ENCODE measurements around the gene HOXA3. TPM values are rescaled to one million over a fixed set of nuclear protein-coding genes. Genes with fewer than 3 reads are reported as not detected.
A peak's percentile ranks its signal among the peaks of the same experiment; 100 is the strongest.

Gene HOXA3
- total and polyA plus RNA-seq, 9 of the 15 experiments (the other 6 are each of a cell fraction or from before 2014, with no cell fraction given) = 0.04 to 0.13 TPM; not detected in 7

DNA sequence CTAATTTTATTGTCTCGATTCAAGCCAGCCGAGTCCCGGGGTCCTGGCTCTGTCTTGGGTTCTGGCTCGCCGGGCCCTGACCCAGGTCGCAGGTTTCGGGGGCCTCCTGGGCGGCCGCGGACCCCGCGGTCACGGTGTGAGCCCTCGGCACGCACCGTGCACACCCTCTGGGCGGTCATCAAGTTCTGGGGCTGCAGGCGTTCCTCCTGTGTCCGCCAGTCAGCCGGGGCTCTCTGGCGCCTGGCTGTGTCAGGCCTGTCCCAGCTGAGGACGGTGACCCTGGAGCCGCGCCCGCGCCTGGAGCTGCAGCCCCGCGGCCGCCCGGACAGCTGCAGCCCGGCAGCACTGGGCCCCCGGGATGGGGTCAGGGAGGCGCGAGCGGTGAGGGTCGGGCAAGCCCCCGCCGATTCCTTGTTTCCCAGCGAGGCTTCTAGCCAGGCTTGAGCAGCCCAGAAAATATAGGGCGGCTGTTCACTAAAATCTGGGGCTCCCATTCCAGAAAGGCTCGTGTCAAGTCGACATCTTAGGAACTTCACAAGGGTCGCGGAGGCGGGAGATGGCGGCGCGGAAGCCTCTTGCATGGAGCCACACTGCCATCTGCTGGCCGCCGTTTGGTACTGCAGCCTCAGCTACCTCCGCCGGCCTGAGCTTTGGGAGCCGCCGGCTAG, 8.3 kb upstream of the HOXA3 start (continued):
- TF ChIP-seq NR2C2 (CRISPR knock-in tag; IDR thresholded peaks at IDR 0.05) = no peak
- TF ChIP-seq NR2C2 (tag; IDR thresholded peaks at IDR 0.05) = no peak
- peak; percentile 85 for TF ChIP-seq SMC3 (conservative IDR thresholded peaks at IDR 0.05; ENCODE audit: insufficient read depth, low read depth, low read length)
- TF ChIP-seq LCOR (CRISPR knock-in tag; IDR thresholded peaks at IDR 0.05) = 0 out of 2 replicates have a peak, but pooled peaks have one; percentile 16
- peak; percentile 2; the same call in 1 of the 2 replicates for TF ChIP-seq CXXC5 (CRISPR knock-in tag; IDR thresholded peaks at IDR 0.05)
- TF ChIP-seq, protein P1, sequence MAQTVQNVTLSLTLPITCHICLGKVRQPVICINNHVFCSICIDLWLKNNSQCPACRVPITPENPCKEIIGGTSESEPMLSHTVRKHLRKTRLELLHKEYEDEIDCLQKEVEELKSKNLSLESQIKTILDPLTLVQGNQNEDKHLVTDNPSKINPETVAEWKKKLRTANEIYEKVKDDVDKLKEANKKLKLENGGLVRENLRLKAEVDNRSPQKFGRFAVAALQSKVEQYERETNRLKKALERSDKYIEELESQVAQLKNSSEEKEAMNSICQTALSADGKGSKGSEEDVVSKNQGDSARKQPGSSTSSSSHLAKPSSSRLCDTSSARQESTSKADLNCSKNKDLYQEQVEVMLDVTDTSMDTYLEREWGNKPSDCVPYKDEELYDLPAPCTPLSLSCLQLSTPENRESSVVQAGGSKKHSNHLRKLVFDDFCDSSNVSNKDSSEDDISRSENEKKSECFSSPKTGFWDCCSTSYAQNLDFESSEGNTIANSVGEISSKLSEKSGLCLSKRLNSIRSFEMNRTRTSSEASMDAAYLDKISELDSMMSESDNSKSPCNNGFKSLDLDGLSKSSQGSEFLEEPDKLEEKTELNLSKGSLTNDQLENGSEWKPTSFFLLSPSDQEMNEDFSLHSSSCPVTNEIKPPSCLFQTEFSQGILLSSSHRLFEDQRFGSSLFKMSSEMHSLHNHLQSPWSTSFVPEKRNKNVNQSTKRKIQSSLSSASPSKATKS (CRISPR knock-in tag; IDR thresholded peaks at IDR 0.05) = no peak
- TF ChIP-seq ZNF239 (CRISPR knock-in tag; IDR thresholded peaks at IDR 0.05) = no peak
- TF ChIP-seq CBX1 (IDR thresholded peaks at IDR 0.05; ENCODE audit: low read depth) = 0 out of 2 replicates have a peak, but pooled peaks have one; percentile 20
- TF ChIP-seq SMAD4 (CRISPR knock-in tag; conservative IDR thresholded peaks at IDR 0.05) = 0 out of 2 replicates have a peak, but pooled peaks have one; percentile 6
- peak; percentile 46; the same call in 1 of the 2 replicates for TF ChIP-seq CC2D1A (IDR thresholded peaks at IDR 0.05)
- no peak for TF ChIP-seq POLR2A (conservative IDR thresholded peaks at IDR 0.05)
- TF ChIP-seq, protein P2, sequence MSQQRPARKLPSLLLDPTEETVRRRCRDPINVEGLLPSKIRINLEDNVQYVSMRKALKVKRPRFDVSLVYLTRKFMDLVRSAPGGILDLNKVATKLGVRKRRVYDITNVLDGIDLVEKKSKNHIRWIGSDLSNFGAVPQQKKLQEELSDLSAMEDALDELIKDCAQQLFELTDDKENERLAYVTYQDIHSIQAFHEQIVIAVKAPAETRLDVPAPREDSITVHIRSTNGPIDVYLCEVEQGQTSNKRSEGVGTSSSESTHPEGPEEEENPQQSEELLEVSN (IDR thresholded peaks at IDR 0.05; ENCODE audit: borderline replicate concordance in 1 of 2, extremely low read depth in 1 of 2, insufficient read depth in 1 of 2, insufficient read length in 1 of 2, low read depth in 1 of 2, low read length in 1 of 2, poor library complexity in 1 of 2, severe bottlenecking in 1 of 2) = peak in 1 of 2 experiments; percentile 81
- TF ChIP-seq BMI1 (IDR thresholded peaks at IDR 0.05; ENCODE audit: low read length) = no peak
- TF ChIP-seq, protein P3, sequence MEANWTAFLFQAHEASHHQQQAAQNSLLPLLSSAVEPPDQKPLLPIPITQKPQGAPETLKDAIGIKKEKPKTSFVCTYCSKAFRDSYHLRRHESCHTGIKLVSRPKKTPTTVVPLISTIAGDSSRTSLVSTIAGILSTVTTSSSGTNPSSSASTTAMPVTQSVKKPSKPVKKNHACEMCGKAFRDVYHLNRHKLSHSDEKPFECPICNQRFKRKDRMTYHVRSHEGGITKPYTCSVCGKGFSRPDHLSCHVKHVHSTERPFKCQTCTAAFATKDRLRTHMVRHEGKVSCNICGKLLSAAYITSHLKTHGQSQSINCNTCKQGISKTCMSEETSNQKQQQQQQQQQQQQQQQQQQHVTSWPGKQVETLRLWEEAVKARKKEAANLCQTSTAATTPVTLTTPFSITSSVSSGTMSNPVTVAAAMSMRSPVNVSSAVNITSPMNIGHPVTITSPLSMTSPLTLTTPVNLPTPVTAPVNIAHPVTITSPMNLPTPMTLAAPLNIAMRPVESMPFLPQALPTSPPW (CRISPR knock-in tag; IDR thresholded peaks at IDR 0.05) = 0 out of 2 replicates have a peak, but pooled peaks have one; percentile 13
- TF ChIP-seq RB1 (IDR thresholded peaks at IDR 0.05; ENCODE audit: low read depth) = peak; percentile 88
- TF ChIP-seq ZNF212 (CRISPR knock-in tag; IDR thresholded peaks at IDR 0.05) = no peak
- TF ChIP-seq L3MBTL2 (IDR thresholded peaks at IDR 0.05) = 0 out of 2 replicates have a peak, but pooled peaks have one; percentile 35
- TF ChIP-seq, protein P4, sequence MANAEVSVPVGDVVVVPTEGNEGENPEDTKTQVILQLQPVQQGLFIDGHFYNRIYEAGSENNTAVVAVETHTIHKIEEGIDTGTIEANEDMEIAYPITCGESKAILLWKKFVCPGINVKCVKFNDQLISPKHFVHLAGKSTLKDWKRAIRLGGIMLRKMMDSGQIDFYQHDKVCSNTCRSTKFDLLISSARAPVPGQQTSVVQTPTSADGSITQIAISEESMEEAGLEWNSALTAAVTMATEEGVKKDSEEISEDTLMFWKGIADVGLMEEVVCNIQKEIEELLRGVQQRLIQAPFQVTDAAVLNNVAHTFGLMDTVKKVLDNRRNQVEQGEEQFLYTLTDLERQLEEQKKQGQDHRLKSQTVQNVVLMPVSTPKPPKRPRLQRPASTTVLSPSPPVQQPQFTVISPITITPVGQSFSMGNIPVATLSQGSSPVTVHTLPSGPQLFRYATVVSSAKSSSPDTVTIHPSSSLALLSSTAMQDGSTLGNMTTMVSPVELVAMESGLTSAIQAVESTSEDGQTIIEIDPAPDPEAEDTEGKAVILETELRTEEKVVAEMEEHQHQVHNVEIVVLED (CRISPR knock-in tag; IDR thresholded peaks at IDR 0.05) = no peak

Data from K562 (cell line).